T-helper 2 cell treated with Interferon-gamma antibody and Interleukin-4, amounts not matched to agents 100 ng/mL and 5 ng/mL, for 36 hours (primary cell): ENCODE measurements around the gene JAKMIP1. TPM values are rescaled to one million over a fixed set of nuclear protein-coding genes. Genes with fewer than 3 reads are reported as not detected.

Source experiments
- intact Hi-C: fragments of 100-400 bp; cut with micrococcal nuclease; formaldehyde crosslinking; loops from one replicate; pipeline ENCODE4 v1.15.1; 2023
- total RNA-seq: library from RNA; stranded (reverse); gene quantifications from 2 replicates; pipeline ENCODE4 v1.2.3, GENCODE V29; 2022

The JAKMIP1 gene
- 17.0 and 18.5 TPM in 2 replicates for total RNA-seq

DNA sequence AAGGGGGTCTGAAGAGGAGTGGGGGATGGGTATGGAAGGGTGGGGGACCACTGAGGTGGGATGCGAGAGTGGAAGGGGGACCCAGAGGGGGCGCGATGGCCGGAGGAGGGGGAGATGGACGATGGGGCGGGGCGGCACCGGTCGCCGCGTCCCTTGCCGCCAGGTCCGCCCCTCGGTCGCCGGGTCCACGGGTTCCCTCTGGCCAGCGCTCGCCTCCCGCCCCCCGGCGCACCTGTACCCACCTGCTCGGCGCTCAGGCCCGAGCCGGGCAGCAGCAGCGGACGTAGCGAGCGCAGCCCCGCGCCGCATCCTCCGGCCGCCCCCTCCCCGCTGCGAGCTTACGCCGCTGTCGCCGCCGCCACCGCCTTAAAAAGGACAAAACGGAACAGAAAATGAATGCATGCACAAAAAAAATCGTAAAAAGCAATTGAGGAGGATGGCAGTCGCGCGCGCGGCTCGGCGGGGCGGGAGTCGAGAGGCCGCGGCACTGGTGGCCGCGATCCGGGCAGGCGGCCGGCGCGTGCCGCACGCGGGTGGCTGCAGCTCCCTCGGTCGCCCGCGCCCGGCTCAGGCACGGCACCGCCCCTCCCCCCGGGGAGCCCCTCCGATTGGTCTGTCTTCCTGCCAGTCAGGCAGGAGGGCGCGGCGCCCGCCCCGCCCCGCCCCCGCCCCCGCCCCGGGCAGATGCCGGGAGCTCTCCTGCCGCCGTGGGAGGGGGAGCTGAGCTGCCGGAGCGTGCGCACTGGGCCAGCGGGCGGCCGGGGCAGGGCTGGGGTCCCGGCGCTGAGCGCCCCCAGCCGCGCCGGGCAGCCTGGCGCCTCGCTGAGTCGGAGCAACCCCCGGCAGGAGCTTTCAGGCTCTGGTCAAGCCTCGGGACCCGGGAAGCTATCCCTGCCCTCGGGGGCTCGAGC is at the start of gene JAKMIP1:
Gene JAKMIP1, minus strand, starts transcription at position 539 of the 911 bp plus-strand sequence. CDS start 87,699 bp downstream, outside the sequence.
- intact Hi-C loops = loop anchor here (5.0 to 10.0 kb wide), 2 partner anchors 67 to 495 kb away; partner anchors contain the start of genes S100P and WFS1

DNA sequence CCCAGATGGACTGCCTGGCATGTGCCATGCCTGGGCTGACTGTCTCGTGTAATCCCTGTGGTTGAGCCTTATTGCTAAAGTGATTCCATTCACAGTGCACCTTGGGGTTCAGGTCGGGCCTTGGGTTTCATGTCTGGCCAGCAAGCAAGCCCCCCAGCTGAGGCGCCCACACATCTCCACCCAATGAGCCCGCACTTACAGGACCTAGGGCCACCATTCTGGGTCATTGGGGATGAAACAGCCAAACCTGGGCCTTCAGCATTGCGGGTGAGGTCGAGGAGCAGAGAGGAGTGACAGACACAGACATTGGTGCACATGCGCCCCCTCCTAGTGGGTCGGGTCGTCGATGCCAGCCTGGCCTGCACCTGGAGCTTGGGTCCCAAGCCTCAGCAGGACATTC is 48.0 kb upstream of the JAKMIP1 start:
- intact Hi-C loops = no loop called here

DNA sequence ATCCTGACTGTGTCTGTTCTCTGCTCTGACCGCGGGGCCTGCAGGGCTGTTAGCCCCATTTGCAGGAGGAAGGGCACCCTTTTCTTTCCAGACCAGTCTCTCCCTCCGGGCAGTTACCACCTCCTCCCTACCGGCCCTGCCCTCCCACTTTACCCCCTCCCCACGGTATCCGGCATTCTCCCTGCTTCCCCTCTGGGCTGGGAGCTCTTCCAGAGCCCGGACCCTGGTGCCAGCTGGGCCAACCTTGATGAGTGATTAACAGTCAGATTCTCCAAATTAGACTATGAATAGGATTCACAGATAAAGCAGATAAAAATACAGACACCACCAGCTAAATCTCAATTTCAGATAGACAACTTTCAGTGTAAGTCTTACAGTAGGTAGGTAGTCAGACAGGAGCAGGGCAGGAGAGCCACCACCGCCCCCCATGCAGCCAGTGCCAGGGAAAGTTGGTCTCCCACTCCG is 45.9 kb upstream of the JAKMIP1 start:
- intact Hi-C loops = no loop called here

DNA sequence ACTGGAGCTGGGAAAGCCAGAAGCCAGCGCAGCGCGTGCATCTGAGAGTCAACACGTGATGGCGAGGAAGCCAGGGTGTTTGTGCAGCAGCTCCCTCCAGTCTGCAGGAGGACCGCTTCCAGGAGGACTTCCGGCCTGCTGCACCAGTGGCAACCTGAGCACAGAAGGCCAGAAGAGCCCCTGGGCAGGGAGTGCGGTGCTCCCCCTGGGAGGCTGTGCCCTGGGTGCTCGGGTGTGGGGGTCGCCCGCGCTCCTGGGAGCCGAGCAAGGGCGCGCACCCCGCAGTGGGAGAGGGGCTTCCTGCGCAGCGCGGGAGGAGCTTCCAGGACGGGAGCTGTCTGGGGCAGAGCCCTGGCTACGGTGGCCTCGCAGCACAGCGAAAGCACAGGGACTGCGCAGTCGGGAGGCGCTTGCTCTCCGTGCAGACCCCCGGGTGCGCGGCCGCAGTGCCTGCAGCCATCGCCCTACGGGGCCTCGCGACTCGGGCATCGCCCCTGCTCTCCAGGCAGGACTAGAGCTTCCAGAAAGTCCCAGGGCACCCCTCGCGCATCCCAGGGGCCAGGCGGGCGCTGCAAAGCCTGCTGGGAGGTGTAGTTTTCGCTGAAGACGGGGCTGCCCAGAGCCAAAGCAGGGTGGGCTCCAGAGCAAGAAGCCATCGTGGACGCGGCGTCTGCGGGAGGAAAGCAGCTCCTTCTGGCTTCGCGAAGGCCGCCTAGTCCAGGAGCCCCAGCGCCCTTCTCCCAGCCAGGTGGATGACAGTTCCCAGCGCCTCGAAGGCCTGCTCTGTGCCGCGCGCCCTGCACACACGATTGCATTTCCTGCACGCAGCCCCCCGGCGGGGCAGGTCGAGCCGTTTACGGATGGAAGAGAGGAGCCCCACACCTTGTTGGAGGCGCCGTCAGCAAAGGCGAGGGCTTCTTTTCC is 45.2 kb upstream of the JAKMIP1 start:
- intact Hi-C loops = no loop called here

DNA sequence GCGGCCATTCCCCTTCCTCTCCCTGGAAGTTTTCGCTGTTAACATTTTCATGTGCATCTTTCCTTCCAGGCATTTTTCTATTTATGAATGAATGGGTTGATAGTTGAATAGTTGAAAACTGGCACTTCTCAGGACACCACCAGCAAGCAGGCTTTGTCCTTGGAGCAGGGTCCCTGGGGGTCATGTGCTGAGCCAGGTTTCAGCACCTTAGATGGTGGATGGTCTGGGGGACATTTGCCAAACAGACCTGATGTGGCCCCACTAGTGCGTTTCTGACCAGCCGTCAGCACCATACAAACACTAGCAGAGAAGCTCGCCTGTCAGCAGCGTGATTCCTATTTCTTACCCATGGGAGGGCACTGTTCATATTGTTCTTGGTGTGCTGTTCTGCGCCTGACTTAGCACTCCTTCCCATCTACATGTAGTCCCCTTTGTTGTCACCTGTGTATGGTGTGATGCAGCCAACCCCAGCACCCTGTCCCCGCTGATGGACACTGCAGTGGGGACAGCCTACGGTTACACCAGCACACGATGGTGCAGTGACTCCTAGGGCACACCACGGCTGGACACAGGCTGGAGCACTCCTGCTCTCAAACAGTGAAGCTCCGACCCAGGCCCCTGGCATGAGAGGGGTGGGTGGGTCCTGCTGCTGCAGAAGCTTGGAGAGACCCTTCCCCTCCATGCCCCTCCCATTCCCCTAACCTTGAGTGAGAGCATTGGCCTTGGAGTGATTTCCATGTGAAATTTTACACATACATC is 42.1 kb upstream of the JAKMIP1 start:
- intact Hi-C loops = no loop called here

DNA sequence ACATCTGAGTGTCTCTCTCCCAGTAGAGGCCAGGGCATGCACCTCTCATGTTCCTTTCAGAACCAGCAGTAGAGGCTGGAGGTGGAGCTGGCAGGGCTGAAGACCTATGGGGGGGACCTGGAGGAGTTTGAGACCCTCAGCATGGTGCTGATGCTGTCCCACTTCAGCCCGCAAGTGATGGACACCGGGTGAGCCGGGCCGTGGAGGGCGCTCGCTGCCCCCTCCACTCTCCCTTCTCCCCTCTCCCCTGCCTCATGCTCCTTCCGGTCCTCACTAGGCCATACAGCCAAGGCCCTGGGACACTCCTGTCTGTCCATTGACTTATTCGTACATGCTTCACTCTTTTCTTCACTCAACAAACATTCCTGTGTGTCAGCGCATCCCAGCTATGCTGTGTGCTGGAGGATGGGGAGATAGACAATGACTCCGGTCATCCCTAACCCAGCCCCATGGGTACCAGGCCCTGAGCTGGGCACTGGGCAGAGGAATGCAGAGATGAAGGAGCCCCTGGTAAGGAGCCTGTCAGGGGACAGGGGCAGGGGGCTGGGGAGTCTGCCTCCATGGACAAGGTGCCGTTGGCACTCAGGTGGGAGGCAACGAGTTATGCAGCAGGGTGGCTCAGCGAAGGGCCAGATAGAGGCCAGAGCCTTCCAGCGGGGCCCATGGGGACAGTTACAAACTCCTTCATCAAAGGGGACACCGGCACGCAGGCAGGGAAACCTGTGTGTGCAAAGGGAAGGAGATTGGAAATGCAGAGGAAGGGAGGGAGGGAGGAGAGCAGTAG is 40.9 kb upstream of the JAKMIP1 start:
- intact Hi-C loops = no loop called here

DNA sequence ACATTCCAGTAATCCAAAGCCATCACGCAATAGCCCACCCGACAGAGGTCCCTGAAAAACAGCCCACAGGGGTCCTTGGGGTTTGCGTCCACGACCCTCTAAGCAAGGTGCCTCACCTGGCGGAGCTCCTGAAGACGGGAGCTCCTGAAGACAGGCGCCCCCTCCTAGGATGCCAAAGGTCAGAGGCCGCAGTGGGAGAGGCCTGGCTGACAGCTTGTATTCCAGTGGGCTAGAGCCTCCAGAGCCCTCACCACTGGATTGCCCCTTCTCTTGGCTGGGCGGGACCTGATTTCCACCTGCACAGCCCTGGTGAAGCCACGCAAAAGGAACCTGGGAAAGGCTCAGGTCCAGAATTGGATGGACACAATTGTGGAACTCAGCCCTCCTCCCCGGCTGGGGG is 39.6 kb upstream of the JAKMIP1 start:
- intact Hi-C loops = no loop called here

DNA sequence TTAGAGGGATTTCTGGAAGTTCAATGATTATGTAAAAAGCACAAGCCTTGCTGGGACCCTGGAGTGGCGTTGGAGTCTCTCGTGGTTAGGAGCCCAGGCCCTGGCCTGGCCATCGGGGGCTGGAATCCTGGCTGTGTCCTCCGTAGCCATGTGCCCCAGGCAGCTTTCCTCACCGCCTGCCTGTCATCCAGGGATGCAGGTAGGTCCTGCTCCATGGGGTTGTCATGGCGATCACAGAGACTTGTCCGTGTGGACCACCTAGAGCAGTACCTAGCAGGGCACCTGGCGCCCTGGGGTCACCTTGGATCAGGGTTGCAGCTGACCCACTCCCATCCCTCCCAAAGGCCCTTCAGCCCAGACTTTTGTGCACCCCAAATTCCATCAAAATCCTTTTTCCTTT is 39.1 kb upstream of the JAKMIP1 start:
- intact Hi-C loops = no loop called here

DNA sequence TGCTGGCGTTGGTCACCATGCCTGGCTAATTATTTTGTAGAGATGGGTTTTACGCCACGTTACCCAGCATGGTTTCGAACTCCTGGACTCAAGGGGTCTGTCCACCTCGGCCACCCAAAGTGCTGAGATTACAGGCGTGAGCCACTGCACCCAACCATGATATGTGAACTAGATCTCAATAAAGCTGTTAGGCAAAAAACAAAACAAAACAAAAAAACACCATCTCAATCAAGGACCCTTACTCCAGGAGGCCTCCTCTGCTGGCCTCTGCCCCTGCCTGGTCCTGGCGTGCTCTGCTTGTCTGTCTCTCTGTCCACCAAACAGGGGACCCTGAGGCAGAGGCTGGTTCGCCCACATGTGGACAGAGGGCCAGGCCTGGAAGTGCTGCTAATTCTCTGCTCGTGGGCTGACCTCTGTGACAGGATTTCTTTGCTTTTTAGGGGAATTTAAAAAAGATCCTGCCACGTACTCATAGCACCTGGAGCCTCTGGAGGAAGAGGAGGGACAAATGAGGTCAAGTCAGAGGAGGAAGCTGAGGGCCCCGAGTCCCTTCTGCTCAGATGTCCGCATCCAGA is 36.6 kb upstream of the JAKMIP1 start:
- intact Hi-C loops = no loop called here

DNA sequence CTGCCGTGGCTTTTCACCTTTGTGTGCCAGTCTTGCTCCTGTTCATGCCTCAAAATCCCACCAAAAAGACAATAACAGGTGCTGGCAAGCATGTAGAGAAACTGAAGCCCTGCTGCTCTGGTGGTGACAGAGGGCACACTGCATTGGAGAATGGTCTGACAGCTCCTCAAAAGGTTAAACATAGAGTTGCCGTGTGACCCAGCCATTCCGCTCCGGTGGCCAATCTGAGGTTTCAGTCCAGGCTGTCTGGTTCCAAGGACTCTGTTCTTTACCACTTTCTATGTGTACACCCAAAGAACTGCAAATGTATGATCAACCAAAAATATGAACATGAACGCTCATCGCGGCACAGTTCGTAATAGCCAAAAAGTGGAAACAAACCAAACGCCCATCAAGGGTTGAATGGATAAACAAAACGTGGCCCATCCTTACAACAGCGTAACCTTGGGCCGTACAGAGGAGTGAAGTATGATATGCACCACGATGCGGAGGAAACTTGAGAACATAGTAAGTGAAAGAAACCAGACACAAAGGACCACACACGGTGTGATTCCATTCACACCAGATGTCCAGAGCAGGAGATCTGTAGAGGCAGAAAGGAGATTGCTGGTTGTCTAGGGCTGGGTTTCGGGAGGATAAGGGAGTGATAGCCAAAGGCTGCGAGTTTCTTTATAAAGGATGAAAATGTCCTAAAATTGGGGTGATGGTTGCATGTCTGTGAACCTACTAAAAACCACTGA is 35.7 kb upstream of the JAKMIP1 start:
- intact Hi-C loops = no loop called here

DNA sequence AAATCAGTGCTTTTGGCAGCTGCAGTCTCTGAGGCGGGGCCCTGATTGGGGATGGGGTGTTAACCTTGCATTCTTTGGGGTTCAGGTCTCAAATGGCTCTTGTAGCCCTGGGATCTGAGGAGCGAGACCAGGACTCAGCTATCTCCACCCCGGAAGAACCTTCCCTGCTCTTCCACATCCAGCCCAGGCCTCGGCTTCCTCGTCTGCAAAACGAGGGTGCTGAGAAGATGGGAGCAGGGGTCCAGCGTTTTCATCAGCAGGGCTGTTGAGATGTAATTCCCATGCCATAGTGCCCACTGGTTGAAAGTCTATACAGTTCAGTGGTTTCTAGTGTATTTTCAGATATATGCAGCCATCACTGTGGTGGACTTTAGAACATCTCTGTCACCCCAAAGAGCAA is 34.7 kb upstream of the JAKMIP1 start:
- intact Hi-C loops = no loop called here

DNA sequence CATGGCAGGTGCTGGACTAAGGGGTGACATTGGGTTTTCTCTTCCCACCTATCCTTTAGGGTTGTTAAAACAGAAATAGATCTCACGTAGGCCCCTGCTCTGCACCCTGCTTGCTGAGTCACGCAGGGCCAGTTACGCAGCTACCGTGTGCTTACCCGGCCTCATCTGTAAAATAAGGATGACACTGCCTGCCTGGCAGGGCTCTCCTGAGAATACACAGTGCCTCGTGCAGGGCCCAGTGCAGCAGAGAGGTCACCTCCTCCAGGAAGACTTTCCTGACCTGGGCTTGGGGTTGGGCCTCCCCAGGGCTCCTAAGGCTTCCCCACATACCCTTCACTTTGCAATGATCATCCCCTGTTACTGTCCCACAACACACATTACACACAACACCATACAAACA is 33.6 kb upstream of the JAKMIP1 start:
- intact Hi-C loops = no loop called here

DNA sequence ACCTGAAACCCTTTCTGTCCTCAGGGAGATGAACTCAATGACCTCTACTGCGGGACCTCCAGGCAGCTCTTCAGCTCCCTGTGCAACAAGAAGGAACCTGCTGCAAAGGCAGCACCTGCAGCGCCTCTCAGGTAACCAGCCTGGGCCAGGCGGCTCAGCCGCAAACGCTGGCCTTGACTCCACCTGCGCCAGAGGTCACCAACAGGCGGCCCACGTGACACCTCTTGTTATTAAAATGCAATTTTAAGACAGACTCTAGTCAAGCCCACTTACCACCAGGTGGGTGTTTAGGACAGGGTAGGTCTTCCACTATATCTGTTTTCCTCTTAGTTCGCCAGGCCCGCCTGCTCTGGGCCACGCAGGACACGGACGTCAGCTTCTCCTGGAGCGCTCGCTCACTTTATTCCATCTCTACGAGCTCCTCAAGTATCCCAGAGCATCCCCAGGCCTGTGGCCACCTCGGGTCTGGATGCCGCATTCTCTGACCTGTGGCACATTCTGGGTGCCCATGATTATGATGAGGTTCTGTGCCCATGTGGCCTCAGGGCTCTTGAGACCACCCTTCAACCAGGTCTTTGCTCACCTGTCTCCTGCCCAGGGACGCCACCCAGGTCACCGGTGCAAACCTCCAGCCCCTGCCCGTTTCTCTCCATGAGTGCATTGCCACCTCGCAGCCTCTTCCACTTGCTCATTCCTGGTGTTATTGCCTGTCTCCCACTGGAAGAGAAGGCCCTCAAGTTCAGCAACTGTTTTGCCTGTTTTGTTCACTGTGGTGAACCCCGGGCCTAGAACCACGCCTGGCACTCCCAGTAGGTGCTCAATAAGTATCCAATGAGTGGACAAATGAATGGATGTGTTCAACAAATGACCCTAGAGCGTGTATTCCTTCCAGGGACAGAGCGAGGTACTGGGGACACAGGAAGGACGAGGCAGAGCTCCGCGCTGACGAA is 32.8 kb upstream of the JAKMIP1 start:
- intact Hi-C loops = no loop called here

DNA sequence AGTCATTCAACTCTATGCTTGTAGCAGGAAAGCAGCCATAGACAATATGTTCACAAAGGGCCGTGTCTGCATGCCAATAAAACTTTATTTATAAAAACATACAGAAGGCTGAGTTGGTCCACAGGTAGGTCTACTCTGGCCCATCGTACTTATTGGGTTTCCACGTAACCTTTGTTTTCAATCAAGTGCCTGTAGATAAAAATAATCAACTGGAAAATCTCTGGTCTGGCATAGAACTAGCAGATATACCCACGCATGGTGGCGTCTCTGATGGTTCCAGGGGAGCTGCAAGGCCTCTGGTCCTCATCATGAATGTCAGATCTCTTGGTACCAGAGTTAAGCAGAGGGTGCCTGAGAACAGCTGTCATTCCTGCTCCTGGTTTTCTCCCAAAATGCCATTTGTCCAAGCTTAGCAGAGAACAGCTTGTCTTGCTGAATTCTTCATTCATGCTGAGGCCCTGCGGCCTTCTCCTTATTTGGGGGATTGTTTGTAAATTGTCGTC is 31.4 kb upstream of the JAKMIP1 start:
- intact Hi-C loops = no loop called here

DNA sequence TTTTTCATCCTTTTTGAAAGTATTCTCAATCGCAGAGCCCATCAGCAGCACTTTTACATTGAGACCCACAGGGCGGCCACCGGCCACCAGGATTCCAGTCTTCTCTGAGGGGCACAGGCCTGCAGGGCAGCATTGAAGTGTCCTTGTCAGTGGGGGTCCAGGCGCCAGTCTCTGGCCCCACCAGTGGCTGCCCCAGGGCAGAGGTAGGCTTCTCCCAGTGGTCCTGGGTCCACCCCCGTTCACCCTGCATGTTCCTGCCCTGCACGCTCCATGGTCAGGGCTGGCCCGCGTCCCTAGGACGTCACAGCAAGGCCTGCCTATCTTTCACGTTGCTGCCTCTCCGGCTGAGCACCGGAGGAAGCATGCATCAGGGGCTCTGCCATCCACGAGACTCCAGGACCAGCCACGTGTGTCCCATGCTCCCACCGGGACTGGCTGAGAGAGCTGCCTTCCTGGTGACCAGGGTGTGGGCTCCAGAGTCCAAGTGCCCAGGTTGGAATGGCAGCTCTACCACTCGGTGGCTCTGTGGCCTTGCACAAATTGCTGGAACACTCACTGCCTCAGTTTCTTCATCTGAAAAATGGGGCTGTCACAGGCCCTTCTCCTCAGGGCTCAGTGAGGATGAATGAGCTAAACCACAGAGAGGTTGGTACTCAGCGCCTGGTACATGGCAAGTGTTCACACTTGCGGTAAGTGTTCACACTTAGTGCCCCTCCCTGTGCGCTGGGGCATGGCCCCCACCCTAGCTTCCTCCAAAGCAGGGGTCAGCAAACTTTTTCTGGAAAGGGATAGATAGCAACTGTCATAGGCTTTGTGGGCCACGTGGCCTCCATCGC is 30.7 kb upstream of the JAKMIP1 start:
- intact Hi-C loops = no loop called here

DNA sequence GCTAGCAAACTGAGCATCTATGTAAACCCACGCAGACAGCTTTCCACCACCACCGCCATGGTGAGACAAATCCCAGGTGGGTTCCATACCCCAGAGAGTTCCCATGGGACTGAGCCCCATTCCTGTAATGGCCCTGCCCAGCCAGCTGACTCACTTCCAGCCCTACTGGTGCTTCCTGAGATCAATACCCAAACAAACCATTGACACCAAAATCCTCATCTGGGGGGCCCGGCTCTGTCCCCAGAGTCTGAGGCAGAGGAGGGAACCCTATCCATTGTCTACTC is 30.1 kb upstream of the JAKMIP1 start:
- intact Hi-C loops = no loop called here
